Neural cell (in vitro differentiated cells): ENCODE measurements around the gene SSBP2. TPM values are rescaled to one million over a fixed set of nuclear protein-coding genes. Genes with fewer than 3 reads are reported as not detected.

Experiments used
- H2AFZ ChIP-seq: fragments of 200-600, 300-800 bp; sonication (generic), shearing (Covaris generic); 2 replicates; pipeline ENCODE4 v1.6.0; 2014; ENCODE audit warnings: low read depth, mild to moderate bottlenecking, antibody characterized with exemption, low read length, moderate library complexity
- H3F3A ChIP-seq: fragments of 200-600 bp; shearing (Covaris generic); 2 replicates; pipeline ENCODE4 v1.6.1; 2016; ENCODE audit warnings: mild to moderate bottlenecking, moderate library complexity, mixed read lengths, antibody characterized with exemption, low read length; ENCODE audit not compliant: insufficient read depth, poor library complexity, severe bottlenecking
- H3K27ac ChIP-seq: fragments of 200-600, 300-800 bp; sonication (generic), shearing (Covaris generic); 2 replicates; pipeline ENCODE4 v1.5.1; 2014; ENCODE audit warnings: mild to moderate bottlenecking, low read length, moderate library complexity
- H3K27me3 ChIP-seq: fragments of 300-800, 200-600 bp; sonication (generic), shearing (Covaris generic); 2 replicates; pipeline ENCODE4 v1.6.0; 2014; ENCODE audit warnings: mild to moderate bottlenecking, low read depth, low read length, moderate library complexity; ENCODE audit not compliant: insufficient read depth
- H3K36me3 ChIP-seq: fragments of 300-800, 200-600 bp; sonication (generic), shearing (Covaris generic); 2 replicates; pipeline ENCODE4 v1.5.1; 2014; ENCODE audit warnings: mild to moderate bottlenecking, antibody characterized with exemption, low read length, moderate library complexity; ENCODE audit not compliant: insufficient read depth
- H3K4me2 ChIP-seq: fragments of 300-800, 200-600 bp; sonication (generic), shearing (Covaris generic); 2 replicates; pipeline ENCODE4 v1.6.0; 2014; ENCODE audit warnings: mild to moderate bottlenecking, low read length
- H3K4me3 ChIP-seq: fragments of 300-800, 200-600 bp; sonication (generic), shearing (Covaris generic); 2 replicates; pipeline ENCODE4 v1.5.1; 2014; ENCODE audit warnings: mild to moderate bottlenecking, low read length, moderate library complexity
- H3K79me2 ChIP-seq: fragments of 200-600 bp; shearing (Covaris generic); replicated peaks from 2 replicates; pipeline ENCODE4 v1.6.0; 2014; ENCODE audit warnings: mild to moderate bottlenecking, low read length, moderate library complexity; ENCODE audit not compliant: insufficient read depth
- H3K9ac ChIP-seq: fragments of 300-800, 200-600 bp; sonication (generic), shearing (Covaris generic); 2 replicates; pipeline ENCODE4 v1.6.1; 2016; ENCODE audit warnings: mild to moderate bottlenecking, low read length, mixed read lengths
- H3K9me2 ChIP-seq: fragments of 200-600 bp; shearing (Covaris generic); 2 replicates; pipeline ENCODE4 v1.6.1; 2016; ENCODE audit warnings: mild to moderate bottlenecking, low read length, mixed read lengths; ENCODE audit not compliant: insufficient read depth
- H3K9me3 ChIP-seq: fragments of 200-600, 300-800 bp; sonication (generic), shearing (Covaris generic); 2 replicates; pipeline ENCODE4 v1.6.1; 2016; ENCODE audit warnings: mild to moderate bottlenecking, mixed run types, low read length, moderate library complexity, mixed read lengths
- H4K20me1 ChIP-seq: fragments of 200-600 bp; shearing (Covaris generic); 2 replicates; pipeline ENCODE4 v1.6.1; 2016; ENCODE audit warnings: mild to moderate bottlenecking, mixed run types; ENCODE audit not compliant: insufficient read depth
- EP300 ChIP-seq: fragments of 450-650 bp; conservative IDR thresholded peaks from 2 replicates; pipeline ENCODE4 v1.6.1; 2014; ENCODE audit warnings: antibody characterized with exemption, mild to moderate bottlenecking, moderate library complexity; ENCODE audit not compliant: poor library complexity, severe bottlenecking
- EZH2 ChIP-seq: fragments of 200-600, 300-800 bp; shearing (Covaris generic), sonication (generic); IDR thresholded peaks from 2 replicates; pipeline ENCODE4 v1.6.1; 2014; ENCODE audit warnings: antibody characterized with exemption, low read length, borderline replicate concordance, mild to moderate bottlenecking; ENCODE audit not compliant: insufficient read depth, poor library complexity, severe bottlenecking
- MXI1 ChIP-seq: fragments of 450-650 bp; conservative IDR thresholded peaks from 2 replicates; pipeline ENCODE4 v1.6.1; 2014; ENCODE audit warnings: antibody characterized with exemption, mild to moderate bottlenecking; ENCODE audit not compliant: poor library complexity, severe bottlenecking
- POLR2AphosphoS5 ChIP-seq: IDR thresholded peaks from 2 replicates; pipeline ENCODE4 v1.6.1; 2012
- RAD21 ChIP-seq: fragments of 450-650 bp; conservative IDR thresholded peaks from 2 replicates; pipeline ENCODE4 v1.6.1; 2014; ENCODE audit warnings: antibody characterized with exemption, mild to moderate bottlenecking, moderate library complexity
- SMC3 ChIP-seq: fragments of 450-650 bp; conservative IDR thresholded peaks from 2 replicates; pipeline ENCODE4 v1.6.1; 2014; ENCODE audit warnings: antibody characterized with exemption, mild to moderate bottlenecking, moderate library complexity; ENCODE audit not compliant: poor library complexity
- TAF1 ChIP-seq: IDR thresholded peaks from 2 replicates; pipeline ENCODE4 v1.6.1; 2012; ENCODE audit warnings: low read depth
- polyA plus RNA-seq: library from polyadenylated mRNA; depleted of rRNA; stranded (reverse); fragments of >200 nt; gene quantifications from 2 replicates; pipeline ENCODE4 v1.2.3, GENCODE V29; 2014
- TF ChIP-seq, protein P1 (sequence below): fragments of 450-650 bp; IDR thresholded peaks from 2 replicates; pipeline ENCODE4 v1.5.1; 2014; ENCODE audit warnings: antibody characterized with exemption, mild to moderate bottlenecking, moderate library complexity; ENCODE audit not compliant: poor library complexity, severe bottlenecking
- TF ChIP-seq, protein P2 (sequence below): IDR thresholded peaks from 2 replicates; pipeline ENCODE4 v1.6.1; 2012; ENCODE audit warnings: borderline replicate concordance

Gene SSBP2
- polyA plus RNA-seq, 1 donor from 2014 or later = 128 TPM

DNA sequence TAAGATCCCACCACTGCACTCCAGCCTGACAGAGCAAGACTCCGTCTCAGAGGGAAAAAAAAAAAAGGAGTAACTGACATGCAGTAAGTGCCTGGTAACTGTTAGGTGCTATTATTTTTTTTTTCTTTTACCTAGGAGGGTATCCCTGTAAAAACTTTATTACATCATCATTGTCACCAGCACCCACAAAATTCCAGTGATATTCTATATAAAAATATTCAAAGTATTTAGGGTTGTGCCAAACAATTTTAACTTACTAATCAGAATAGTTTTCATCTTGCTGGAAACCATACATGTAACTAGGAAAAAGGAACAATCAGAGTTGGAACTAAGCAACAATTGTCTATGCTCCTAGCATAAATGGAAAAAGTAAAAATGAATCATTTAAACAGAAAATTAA is 112.4 kb downstream of the SSBP2 start:
- peaks cover 17% of the 10 kb centered on the region for H3K36me3 ChIP-seq
- H2AFZ ChIP-seq = no peak overlapping the region
- H3K27ac ChIP-seq = no peak overlapping the region
- no peaks in the 10 kb centered on the region for H4K20me1 ChIP-seq
- peaks cover 18% of the 10 kb centered on the region for H3K79me2 ChIP-seq
- H3K9me2 ChIP-seq = no peaks in the 10 kb centered on the region
- no peaks in the 10 kb centered on the region for H3K9me3 ChIP-seq
- H3K9ac ChIP-seq = no peak overlapping the region
- H3K4me2 ChIP-seq = no peak overlapping the region
- TF ChIP-seq EZH2 (no peak), MXI1 (no peak), RAD21 (no peak), EP300 (no peak), TAF1 (no peak), POLR2AphosphoS5 (no peak), SMC3 (no peak)
- TF ChIP-seq, protein P1, sequence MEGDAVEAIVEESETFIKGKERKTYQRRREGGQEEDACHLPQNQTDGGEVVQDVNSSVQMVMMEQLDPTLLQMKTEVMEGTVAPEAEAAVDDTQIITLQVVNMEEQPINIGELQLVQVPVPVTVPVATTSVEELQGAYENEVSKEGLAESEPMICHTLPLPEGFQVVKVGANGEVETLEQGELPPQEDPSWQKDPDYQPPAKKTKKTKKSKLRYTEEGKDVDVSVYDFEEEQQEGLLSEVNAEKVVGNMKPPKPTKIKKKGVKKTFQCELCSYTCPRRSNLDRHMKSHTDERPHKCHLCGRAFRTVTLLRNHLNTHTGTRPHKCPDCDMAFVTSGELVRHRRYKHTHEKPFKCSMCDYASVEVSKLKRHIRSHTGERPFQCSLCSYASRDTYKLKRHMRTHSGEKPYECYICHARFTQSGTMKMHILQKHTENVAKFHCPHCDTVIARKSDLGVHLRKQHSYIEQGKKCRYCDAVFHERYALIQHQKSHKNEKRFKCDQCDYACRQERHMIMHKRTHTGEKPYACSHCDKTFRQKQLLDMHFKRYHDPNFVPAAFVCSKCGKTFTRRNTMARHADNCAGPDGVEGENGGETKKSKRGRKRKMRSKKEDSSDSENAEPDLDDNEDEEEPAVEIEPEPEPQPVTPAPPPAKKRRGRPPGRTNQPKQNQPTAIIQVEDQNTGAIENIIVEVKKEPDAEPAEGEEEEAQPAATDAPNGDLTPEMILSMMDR = no peak
- TF ChIP-seq, protein P2, sequence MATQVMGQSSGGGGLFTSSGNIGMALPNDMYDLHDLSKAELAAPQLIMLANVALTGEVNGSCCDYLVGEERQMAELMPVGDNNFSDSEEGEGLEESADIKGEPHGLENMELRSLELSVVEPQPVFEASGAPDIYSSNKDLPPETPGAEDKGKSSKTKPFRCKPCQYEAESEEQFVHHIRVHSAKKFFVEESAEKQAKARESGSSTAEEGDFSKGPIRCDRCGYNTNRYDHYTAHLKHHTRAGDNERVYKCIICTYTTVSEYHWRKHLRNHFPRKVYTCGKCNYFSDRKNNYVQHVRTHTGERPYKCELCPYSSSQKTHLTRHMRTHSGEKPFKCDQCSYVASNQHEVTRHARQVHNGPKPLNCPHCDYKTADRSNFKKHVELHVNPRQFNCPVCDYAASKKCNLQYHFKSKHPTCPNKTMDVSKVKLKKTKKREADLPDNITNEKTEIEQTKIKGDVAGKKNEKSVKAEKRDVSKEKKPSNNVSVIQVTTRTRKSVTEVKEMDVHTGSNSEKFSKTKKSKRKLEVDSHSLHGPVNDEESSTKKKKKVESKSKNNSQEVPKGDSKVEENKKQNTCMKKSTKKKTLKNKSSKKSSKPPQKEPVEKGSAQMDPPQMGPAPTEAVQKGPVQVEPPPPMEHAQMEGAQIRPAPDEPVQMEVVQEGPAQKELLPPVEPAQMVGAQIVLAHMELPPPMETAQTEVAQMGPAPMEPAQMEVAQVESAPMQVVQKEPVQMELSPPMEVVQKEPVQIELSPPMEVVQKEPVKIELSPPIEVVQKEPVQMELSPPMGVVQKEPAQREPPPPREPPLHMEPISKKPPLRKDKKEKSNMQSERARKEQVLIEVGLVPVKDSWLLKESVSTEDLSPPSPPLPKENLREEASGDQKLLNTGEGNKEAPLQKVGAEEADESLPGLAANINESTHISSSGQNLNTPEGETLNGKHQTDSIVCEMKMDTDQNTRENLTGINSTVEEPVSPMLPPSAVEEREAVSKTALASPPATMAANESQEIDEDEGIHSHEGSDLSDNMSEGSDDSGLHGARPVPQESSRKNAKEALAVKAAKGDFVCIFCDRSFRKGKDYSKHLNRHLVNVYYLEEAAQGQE = no peak
- no peaks in the 10 kb centered on the region for H3K27me3 ChIP-seq
- H3F3A ChIP-seq = no peaks in the 10 kb centered on the region
- H3K4me3 ChIP-seq = no peak overlapping the region

DNA sequence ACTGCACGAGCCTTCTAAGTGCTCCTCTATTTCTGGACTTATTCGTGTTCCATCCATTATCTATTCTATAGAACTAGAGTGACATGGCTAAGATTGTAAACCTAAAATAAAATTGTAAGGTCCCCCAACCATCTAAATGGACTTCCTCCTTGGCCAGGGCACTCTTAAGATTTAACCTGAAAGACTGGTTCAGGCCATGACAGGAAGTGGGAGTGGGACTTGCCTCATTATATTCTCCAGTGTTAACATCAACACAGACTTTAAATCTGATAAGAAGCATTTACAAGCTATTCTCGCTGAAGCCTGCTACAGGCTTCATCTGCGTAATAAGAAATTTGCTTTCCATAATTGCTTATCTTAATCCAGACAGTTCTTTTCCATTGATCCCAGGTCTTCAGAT is 117.0 kb downstream of the SSBP2 start:
- Histone ChIP-seq H3F3A (no peaks in the 10 kb centered on the region), H3K9me2 (no peaks in the 10 kb centered on the region), H4K20me1 (no peaks in the 10 kb centered on the region), H3K79me2 (peaks cover 8% of the 10 kb centered on the region), H3K4me2 (no peak overlapping the region), H3K9me3 (no peaks in the 10 kb centered on the region), H3K36me3 (peaks cover 17% of the 10 kb centered on the region), H3K27me3 (no peaks in the 10 kb centered on the region), H3K27ac (no peak overlapping the region), H3K9ac (no peak overlapping the region), H2AFZ (no peak overlapping the region), H3K4me3 (no peak overlapping the region)
- TF ChIP-seq POLR2AphosphoS5 (no peak), EZH2 (no peak), SMC3 (no peak), MXI1 (no peak), TAF1 (no peak), RAD21 (no peak), EP300 (no peak)
- TF ChIP-seq, protein P1 = no peak
- TF ChIP-seq, protein P2 = no peak
